Activated CD8-positive, alpha-beta T cell treated with anti-CD3 and anti-CD28 coated beads for 36 hours (primary cell): Measurements from ENCODE around the gene BMP6. TPM values are rescaled to one million over a fixed set of nuclear protein-coding genes. Genes with fewer than 3 reads are reported as not detected.

ENCODE experiments used
- ATAC-seq: fragments of 200-7000 bp; cut with Tn5 transposase; one replicate; pipeline ENCODE4 v1.10.0; 2021; ENCODE audit warnings: mild to moderate bottlenecking, moderate library complexity
- CTCF ChIA-PET: fragments of 350-600 bp; sonication (Branson Sonifier 250); formaldehyde crosslinking; loops from one replicate; lab custom pipeline; 2021; ENCODE audit warnings: antibody characterized with exemption; lab: Charles Lee
- POLR2A ChIA-PET: fragments of 350-600 bp; sonication (Branson Sonifier 250); formaldehyde crosslinking; loops from one replicate; lab custom pipeline; 2021; ENCODE audit warnings: antibody characterized with exemption; lab: Charles Lee
- DNase-seq: peaks from one replicate; pipeline ENCODE4 v3.0.0-alpha.2; 2020
- H3K27ac Mint-ChIP-seq: one replicate; pipeline ENCODE4 v1.8.0; 2021; ENCODE audit warnings: mild to moderate bottlenecking, mixed read lengths
- H3K27me3 Mint-ChIP-seq: one replicate; pipeline ENCODE4 v1.8.0; 2021; ENCODE audit warnings: mixed read lengths
- H3K36me3 Mint-ChIP-seq: one replicate; pipeline ENCODE4 v1.8.0; 2021; ENCODE audit warnings: low read depth, mixed read lengths
- H3K4me1 Mint-ChIP-seq: one replicate; pipeline ENCODE4 v1.8.0; 2021; ENCODE audit warnings: low read depth, mixed read lengths
- H3K4me3 Mint-ChIP-seq: one replicate; pipeline ENCODE4 v1.8.0; 2021; ENCODE audit warnings: mild to moderate bottlenecking, moderate library complexity, mixed read lengths
- H3K9me3 Mint-ChIP-seq: one replicate; pipeline ENCODE4 v1.8.0; 2021; ENCODE audit warnings: mixed read lengths
- intact Hi-C: fragments of 100-400 bp; cut with micrococcal nuclease; formaldehyde crosslinking; loops from one replicate; pipeline ENCODE4 v1.10.0; 2022
- total RNA-seq, 2 experiments: library from RNA; stranded (reverse); gene quantifications; one replicate each; pipeline ENCODE4 v1.2.3, GENCODE V29; 2021
- TF ChIP-seq, protein P1 (sequence below): fragments of 200-600 bp; IDR thresholded peaks from one replicate; pipeline ENCODE4 v1.8.0; 2022; ENCODE audit warnings: antibody characterized with exemption, mild to moderate bottlenecking

BMP6 gene
- total RNA-seq, 2 experiments from 2014 or later = 0.09 to 0.18 TPM

DNA sequence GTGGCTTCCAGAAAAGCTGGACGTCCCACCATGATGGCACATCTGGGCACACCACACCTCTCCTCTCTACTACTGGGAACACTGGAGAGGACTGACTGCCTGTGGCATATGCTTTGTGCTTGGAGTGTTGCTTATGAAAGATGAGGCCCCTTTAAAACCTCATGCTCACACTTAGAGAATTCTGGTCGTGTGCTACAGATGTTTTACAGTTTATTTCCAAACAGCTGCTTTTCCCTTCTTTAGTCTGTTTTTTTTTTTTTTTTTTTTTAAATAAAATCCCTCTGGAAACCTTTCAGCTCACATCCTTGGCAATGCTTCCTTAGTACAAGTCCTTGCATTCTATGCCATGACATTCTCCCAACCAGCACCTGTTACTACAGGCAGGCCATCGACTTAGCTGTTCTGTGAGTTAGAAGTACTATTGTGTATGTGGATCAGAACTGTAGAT is 60.3 kb downstream of the BMP6 start:
- CTCF ChIA-PET = no interaction called here
- DNase-seq = no peak
- intact Hi-C loops = no loop called here

DNA sequence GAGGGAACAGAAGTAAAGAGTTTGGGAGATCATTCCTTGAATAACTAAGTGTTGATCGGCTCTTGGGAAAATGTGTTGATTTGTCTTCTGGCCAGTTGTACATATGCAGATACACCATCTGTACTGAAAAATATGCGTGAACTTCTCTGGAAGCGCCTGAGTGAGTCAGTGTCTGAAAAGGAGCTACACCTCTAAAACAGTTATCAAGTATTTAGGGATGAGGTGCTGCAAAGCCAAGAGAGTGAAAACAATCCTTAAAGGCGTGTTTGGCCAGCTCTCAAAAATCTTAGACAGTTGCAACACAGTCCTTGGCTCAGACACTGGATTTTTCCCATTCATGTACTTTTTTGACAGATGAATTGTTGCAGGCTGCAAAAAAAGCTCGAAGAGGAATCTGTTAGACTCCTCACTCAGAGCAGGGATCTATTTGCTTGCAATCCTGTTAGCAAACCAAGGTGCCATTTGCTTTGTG is 61.3 kb downstream of the BMP6 start:
- no peak for DNase-seq
- POLR2A ChIA-PET = no interaction called here
- CTCF ChIA-PET = no interaction called here
- TF ChIP-seq, protein P1, sequence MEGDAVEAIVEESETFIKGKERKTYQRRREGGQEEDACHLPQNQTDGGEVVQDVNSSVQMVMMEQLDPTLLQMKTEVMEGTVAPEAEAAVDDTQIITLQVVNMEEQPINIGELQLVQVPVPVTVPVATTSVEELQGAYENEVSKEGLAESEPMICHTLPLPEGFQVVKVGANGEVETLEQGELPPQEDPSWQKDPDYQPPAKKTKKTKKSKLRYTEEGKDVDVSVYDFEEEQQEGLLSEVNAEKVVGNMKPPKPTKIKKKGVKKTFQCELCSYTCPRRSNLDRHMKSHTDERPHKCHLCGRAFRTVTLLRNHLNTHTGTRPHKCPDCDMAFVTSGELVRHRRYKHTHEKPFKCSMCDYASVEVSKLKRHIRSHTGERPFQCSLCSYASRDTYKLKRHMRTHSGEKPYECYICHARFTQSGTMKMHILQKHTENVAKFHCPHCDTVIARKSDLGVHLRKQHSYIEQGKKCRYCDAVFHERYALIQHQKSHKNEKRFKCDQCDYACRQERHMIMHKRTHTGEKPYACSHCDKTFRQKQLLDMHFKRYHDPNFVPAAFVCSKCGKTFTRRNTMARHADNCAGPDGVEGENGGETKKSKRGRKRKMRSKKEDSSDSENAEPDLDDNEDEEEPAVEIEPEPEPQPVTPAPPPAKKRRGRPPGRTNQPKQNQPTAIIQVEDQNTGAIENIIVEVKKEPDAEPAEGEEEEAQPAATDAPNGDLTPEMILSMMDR = no peak
- Mint-ChIP-seq H3K27ac (no peak overlapping the region), H3K4me1 (no peaks in the 10 kb centered on the region), H3K27me3 (peaks cover 10% of the 10 kb centered on the region), H3K9me3 (no peaks in the 10 kb centered on the region), H3K36me3 (no peaks in the 10 kb centered on the region), H3K4me3 (no peak overlapping the region)
- ATAC-seq = no peak
- intact Hi-C loops = no loop called here

More for the DNA sequence above, 60.3 kb downstream of the BMP6 start:
- Mint-ChIP-seq H3K4me3 (no peak overlapping the region), H3K36me3 (no peaks in the 10 kb centered on the region), H3K4me1 (no peaks in the 10 kb centered on the region), H3K27me3 (peaks cover 12% of the 10 kb centered on the region), H3K27ac (no peak overlapping the region), H3K9me3 (no peaks in the 10 kb centered on the region)
- POLR2A ChIA-PET = interaction anchor here (1.0 kb wide), 1 partner anchor 114 kb away, joined by 3 read pairs; no protein-coding TSS in a partner anchor
- TF ChIP-seq, protein P1 = no peak
- ATAC-seq = no peak

DNA sequence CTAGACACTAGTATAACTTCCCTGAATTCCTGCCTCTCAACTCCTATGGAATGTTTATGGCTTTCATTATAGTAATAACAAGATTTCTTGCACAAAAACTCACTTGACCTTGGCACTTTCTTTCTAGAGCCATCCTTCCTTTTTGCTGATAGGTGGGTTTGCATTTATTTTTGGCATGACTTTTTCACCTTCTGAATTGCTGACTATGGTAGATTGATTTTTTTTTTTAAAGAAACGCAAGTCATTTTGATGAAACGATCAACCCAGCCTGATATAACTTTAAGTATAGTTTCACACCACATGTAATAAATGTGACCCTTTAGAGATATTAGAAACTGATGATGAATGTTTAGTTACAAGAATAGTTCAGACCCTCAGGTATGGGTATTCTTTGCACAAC is 61.8 kb downstream of the BMP6 start:
- intact Hi-C loops = no loop called here
- H3K4me3 Mint-ChIP-seq = no peak overlapping the region
- CTCF ChIA-PET = no interaction called here
- no peaks in the 10 kb centered on the region for H3K9me3 Mint-ChIP-seq
- H3K27me3 Mint-ChIP-seq = peaks cover 10% of the 10 kb centered on the region
- DNase-seq (no peak), ATAC-seq (no peak)
- no peaks in the 10 kb centered on the region for H3K36me3 Mint-ChIP-seq
- POLR2A ChIA-PET = no interaction called here
- no peaks in the 10 kb centered on the region for H3K4me1 Mint-ChIP-seq
- TF ChIP-seq, protein P1 = no peak
- no peak overlapping the region for H3K27ac Mint-ChIP-seq

DNA sequence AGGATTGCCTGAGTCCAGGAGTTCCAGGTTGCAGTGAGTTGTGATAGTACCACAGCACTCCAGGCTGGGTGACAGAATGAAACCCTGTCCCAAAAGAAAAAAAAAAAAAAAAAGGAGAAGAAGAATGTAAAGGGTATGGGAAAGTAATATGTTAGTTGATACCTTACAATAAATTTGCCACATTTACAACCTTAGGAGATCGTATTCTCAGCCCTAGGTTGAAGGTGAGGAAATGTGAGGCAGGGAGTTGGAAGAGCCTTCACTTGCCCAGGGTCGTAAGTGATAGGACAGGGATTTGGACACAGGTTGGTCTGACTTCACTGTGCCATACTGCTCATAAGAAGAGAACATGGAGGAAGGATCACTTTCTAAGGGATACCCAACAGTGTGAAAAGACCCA is 68.6 kb downstream of the BMP6 start:
- Mint-ChIP-seq H3K27ac (no peak overlapping the region), H3K4me3 (no peak overlapping the region), H3K4me1 (no peaks in the 10 kb centered on the region), H3K36me3 (no peaks in the 10 kb centered on the region), H3K9me3 (no peaks in the 10 kb centered on the region), H3K27me3 (peaks cover 15% of the 10 kb centered on the region)
- DNase-seq = no peak
- ATAC-seq = no peak
- intact Hi-C loops = no loop called here
- ChIA-PET POLR2A (no interaction called here), CTCF (no interaction called here)
- TF ChIP-seq, protein P1 = no peak

DNA sequence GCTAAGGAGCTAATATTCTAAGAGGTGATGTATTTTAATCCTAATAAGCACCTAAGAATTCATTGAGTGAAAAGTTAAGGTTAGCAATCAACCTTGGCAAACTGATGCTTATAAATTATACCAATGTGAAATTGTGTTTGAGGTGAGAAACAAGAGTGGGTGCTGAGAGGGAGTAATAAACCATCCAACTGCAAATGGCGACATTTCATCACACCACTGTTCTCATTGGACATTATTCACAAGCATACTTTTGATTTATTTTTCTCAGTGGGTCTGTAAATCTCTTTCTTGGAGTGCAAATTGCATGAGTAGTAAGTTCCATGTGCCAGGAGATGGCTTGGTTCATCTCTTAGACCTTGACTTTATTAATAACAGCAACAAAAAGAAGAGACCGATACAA is 71.5 kb downstream of the BMP6 start:
- no peak overlapping the region for H3K27ac Mint-ChIP-seq
- no peak overlapping the region for H3K4me3 Mint-ChIP-seq
- intact Hi-C loops = no loop called here
- no peaks in the 10 kb centered on the region for H3K9me3 Mint-ChIP-seq
- H3K36me3 Mint-ChIP-seq = no peaks in the 10 kb centered on the region
- DNase-seq = no peak
- CTCF ChIA-PET = no interaction called here
- POLR2A ChIA-PET = no interaction called here
- H3K27me3 Mint-ChIP-seq = peaks cover 6% of the 10 kb centered on the region
- TF ChIP-seq, protein P1 = no peak
- no peak for ATAC-seq
- H3K4me1 Mint-ChIP-seq = no peaks in the 10 kb centered on the region
